ENCODE measurements around the gene NEK7.

NEK7 gene

GRCh38 chr1:198287916-198288315 is 131.1 kb downstream of the NEK7 start:
- TF ChIP-seq, protein P1, sequence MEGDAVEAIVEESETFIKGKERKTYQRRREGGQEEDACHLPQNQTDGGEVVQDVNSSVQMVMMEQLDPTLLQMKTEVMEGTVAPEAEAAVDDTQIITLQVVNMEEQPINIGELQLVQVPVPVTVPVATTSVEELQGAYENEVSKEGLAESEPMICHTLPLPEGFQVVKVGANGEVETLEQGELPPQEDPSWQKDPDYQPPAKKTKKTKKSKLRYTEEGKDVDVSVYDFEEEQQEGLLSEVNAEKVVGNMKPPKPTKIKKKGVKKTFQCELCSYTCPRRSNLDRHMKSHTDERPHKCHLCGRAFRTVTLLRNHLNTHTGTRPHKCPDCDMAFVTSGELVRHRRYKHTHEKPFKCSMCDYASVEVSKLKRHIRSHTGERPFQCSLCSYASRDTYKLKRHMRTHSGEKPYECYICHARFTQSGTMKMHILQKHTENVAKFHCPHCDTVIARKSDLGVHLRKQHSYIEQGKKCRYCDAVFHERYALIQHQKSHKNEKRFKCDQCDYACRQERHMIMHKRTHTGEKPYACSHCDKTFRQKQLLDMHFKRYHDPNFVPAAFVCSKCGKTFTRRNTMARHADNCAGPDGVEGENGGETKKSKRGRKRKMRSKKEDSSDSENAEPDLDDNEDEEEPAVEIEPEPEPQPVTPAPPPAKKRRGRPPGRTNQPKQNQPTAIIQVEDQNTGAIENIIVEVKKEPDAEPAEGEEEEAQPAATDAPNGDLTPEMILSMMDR (IDR thresholded peaks at IDR 0.05; ENCODE audit: insufficient read depth, low read depth, low read length, missing control alignments) = no peak
- no peak overlapping the region for H3K4me3 ChIP-seq (ENCODE audit: low read depth, low read length)

GRCh38 chr1:198290089-198290683 is 133.4 kb downstream of the NEK7 start:
- TF ChIP-seq, protein P1 (IDR thresholded peaks at IDR 0.05; ENCODE audit: insufficient read depth, low read depth, low read length, missing control alignments) = no peak
- no peak for DNase-seq (ENCODE audit: low read depth)
- H3K4me3 ChIP-seq (ENCODE audit: low read depth, low read length) = no peak overlapping the region

More at GRCh38 chr1:198287916-198288315, 131.1 kb downstream of the NEK7 start:
- DNase-seq (ENCODE audit: low read depth) = no peak

DNA sequence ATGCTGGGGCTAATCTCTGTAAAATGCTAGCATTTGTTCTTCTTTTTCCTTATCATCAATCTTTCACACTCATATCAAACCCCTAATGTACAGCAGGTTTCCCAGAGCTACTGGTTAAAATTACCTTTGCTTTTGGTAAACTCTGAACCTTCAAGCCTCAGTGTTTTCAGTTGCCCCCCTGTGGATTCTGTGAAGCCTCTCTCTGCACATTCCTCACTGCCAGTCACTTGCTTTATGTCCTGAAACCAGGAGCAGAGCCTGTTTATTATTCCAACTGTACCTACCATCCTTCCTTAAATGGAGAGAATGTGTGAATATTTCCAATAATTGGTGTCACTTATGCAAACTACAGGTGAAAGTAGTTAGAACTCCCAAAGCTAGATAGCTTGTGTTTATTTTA is 134.2 kb downstream of the NEK7 start:
- DNase-seq (ENCODE audit: low read depth) = no peak
- H3K4me3 ChIP-seq (ENCODE audit: low read depth, low read length) = no peak overlapping the region
- TF ChIP-seq, protein P1 (IDR thresholded peaks at IDR 0.05; ENCODE audit: insufficient read depth, low read depth, low read length, missing control alignments) = no peak

GRCh38 chr1:198291924-198292323 is 135.1 kb downstream of the NEK7 start:
- no peak overlapping the region for H3K4me3 ChIP-seq (ENCODE audit: low read depth, low read length)
- TF ChIP-seq, protein P1 (IDR thresholded peaks at IDR 0.05; ENCODE audit: insufficient read depth, low read depth, low read length, missing control alignments) = no peak
- no peak for DNase-seq (ENCODE audit: low read depth)

GRCh38 chr1:198295225-198295624 is 138.4 kb downstream of the NEK7 start:
- H3K4me3 ChIP-seq (ENCODE audit: low read depth, low read length) = no peak overlapping the region
- no peak for DNase-seq (ENCODE audit: low read depth)
- TF ChIP-seq, protein P1 (IDR thresholded peaks at IDR 0.05; ENCODE audit: insufficient read depth, low read depth, low read length, missing control alignments) = no peak

DNA sequence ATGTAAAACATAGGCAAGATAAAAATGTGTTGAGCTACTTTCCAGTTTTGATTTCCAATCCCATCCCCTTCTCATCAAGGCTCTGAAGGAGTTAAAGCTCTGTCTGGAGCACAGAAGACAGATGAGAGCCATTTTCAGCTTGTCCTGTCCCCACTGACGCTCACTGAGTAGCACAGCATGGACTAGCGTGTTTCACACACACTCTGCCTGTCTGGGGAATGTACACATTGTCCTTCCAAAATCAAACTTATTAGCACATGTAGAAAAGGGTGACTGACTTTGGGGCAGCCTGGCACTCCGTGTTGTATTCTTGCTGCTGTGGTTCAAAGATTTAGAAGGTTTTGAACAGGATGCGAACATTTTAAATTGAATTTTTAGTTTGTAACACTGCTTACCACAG is 139.2 kb downstream of the NEK7 start:
- TF ChIP-seq, protein P1 (IDR thresholded peaks at IDR 0.05; ENCODE audit: insufficient read depth, low read depth, low read length, missing control alignments) = no peak
- DNase-seq (ENCODE audit: low read depth) = no peak
- no peak overlapping the region for H3K4me3 ChIP-seq (ENCODE audit: low read depth, low read length)

- TF ChIP-seq, protein P1 (IDR thresholded peaks at IDR 0.05; ENCODE audit: insufficient read depth, low read depth, low read length, missing control alignments) = no peak
These were observed 140.5 kb downstream of the NEK7 start for GRCh38 chr1:198297281-198297680.

More at GRCh38 chr1:198297281-198297680, 140.5 kb downstream of the NEK7 start:
- no peak for DNase-seq (ENCODE audit: low read depth)
- H3K4me3 ChIP-seq (ENCODE audit: low read depth, low read length) = no peak overlapping the region

All from GM12865 (cell line).